Activated naive CD8-positive, alpha-beta T cell (primary cell): ENCODE data around the gene SNAPIN.

ENCODE experiments used
- H3K27ac Mint-ChIP-seq: one replicate; pipeline ENCODE4 v1.8.0; 2021; ENCODE audit warnings: mixed read lengths
- H3K27me3 Mint-ChIP-seq: one replicate; pipeline ENCODE4 v1.8.0; 2021; ENCODE audit warnings: mixed read lengths
- H3K36me3 Mint-ChIP-seq: one replicate; pipeline ENCODE4 v1.8.0; 2021; ENCODE audit warnings: mixed read lengths
- H3K4me1 Mint-ChIP-seq: one replicate; pipeline ENCODE4 v1.8.0; 2021; ENCODE audit warnings: low read depth, mixed read lengths
- H3K4me3 Mint-ChIP-seq: one replicate; pipeline ENCODE4 v1.8.0; 2021; ENCODE audit warnings: mild to moderate bottlenecking, mixed read lengths
- H3K9me3 Mint-ChIP-seq: one replicate; pipeline ENCODE4 v1.8.0; 2021; ENCODE audit warnings: low read depth, mixed read lengths

SNAPIN gene

GRCh38 chr1:153693466-153693865, 35.0 kb downstream of the SNAPIN start:
- no peak overlapping the region for H3K4me3 Mint-ChIP-seq
- no peaks in the 10 kb centered on the region for H3K36me3 Mint-ChIP-seq
- H3K4me1 Mint-ChIP-seq: peaks cover 12% of the 10 kb centered on the region
- H3K27ac Mint-ChIP-seq: no peak overlapping the region
- H3K27me3 Mint-ChIP-seq: peaks cover 1% of the 10 kb centered on the region
- no peaks in the 10 kb centered on the region for H3K9me3 Mint-ChIP-seq

GRCh38 chr1:153696741-153697140, 38.2 kb downstream of the SNAPIN start:
- Mint-ChIP-seq H3K27ac (no peak overlapping the region), H3K36me3 (no peaks in the 10 kb centered on the region), H3K27me3 (peaks cover 1% of the 10 kb centered on the region), H3K4me3 (no peak overlapping the region), H3K9me3 (no peaks in the 10 kb centered on the region), H3K4me1 (no peaks in the 10 kb centered on the region)

- Mint-ChIP-seq H3K27me3 (peaks cover 1% of the 10 kb centered on the region), H3K27ac (no peak overlapping the region), H3K4me1 (no peaks in the 10 kb centered on the region), H3K9me3 (no peaks in the 10 kb centered on the region), H3K36me3 (no peaks in the 10 kb centered on the region), H3K4me3 (no peak overlapping the region)
Observed at GRCh38 chr1:153697191-153698019, 38.9 kb downstream of the SNAPIN start.

GRCh38 chr1:153698020-153698922, 39.8 kb downstream of the SNAPIN start:
- peaks cover 1% of the 10 kb centered on the region for H3K27me3 Mint-ChIP-seq
- H3K27ac Mint-ChIP-seq: no peak overlapping the region
- H3K4me1 Mint-ChIP-seq: no peaks in the 10 kb centered on the region
- H3K36me3 Mint-ChIP-seq: no peaks in the 10 kb centered on the region
- no peaks in the 10 kb centered on the region for H3K9me3 Mint-ChIP-seq
- no peak overlapping the region for H3K4me3 Mint-ChIP-seq

- Mint-ChIP-seq H3K4me3 (no peak overlapping the region), H3K4me1 (no peaks in the 10 kb centered on the region), H3K27me3 (peaks cover 1% of the 10 kb centered on the region), H3K27ac (no peak overlapping the region), H3K9me3 (no peaks in the 10 kb centered on the region), H3K36me3 (no peaks in the 10 kb centered on the region)
Observed at GRCh38 chr1:153698923-153699714, 40.6 kb downstream of the SNAPIN start.

- H3K4me1 Mint-ChIP-seq: no peaks in the 10 kb centered on the region
- no peak overlapping the region for H3K27ac Mint-ChIP-seq
- H3K9me3 Mint-ChIP-seq: no peaks in the 10 kb centered on the region
- peaks cover 1% of the 10 kb centered on the region for H3K27me3 Mint-ChIP-seq
- no peak overlapping the region for H3K4me3 Mint-ChIP-seq
- H3K36me3 Mint-ChIP-seq: no peaks in the 10 kb centered on the region
Observed at GRCh38 chr1:153699768-153700167, 41.3 kb downstream of the SNAPIN start.

- H3K4me3 Mint-ChIP-seq: no peak overlapping the region
- H3K4me1 Mint-ChIP-seq: no peaks in the 10 kb centered on the region
- no peaks in the 10 kb centered on the region for H3K27me3 Mint-ChIP-seq
- no peaks in the 10 kb centered on the region for H3K9me3 Mint-ChIP-seq
- H3K27ac Mint-ChIP-seq: no peak overlapping the region
- H3K36me3 Mint-ChIP-seq: no peaks in the 10 kb centered on the region
Observed at GRCh38 chr1:153705484-153705883, 47.0 kb downstream of the SNAPIN start.

- no peaks in the 10 kb centered on the region for H3K4me1 Mint-ChIP-seq
Observed at GRCh38 chr1:153711026-153711425, 52.5 kb downstream of the SNAPIN start.

More at GRCh38 chr1:153711026-153711425, 52.5 kb downstream of the SNAPIN start:
- Mint-ChIP-seq H3K4me3 (no peak overlapping the region), H3K27me3 (peaks cover 1% of the 10 kb centered on the region), H3K36me3 (no peaks in the 10 kb centered on the region), H3K9me3 (no peaks in the 10 kb centered on the region), H3K27ac (no peak overlapping the region)
